GM19397 (cell line): Measurements from ENCODE around the gene OR4C16.

ENCODE experiments used
- ATAC-seq: cut with Tn5 transposase; IDR thresholded peaks from one replicate; pipeline ENCODE4 v1.9.1; 2021; ENCODE audit warnings: mild to moderate bottlenecking, moderate library complexity; ENCODE audit not compliant: unreplicated experiment

The OR4C16 gene

GRCh38 chr11:55571828-55572227 lies at the start of gene OR4C16:
OR4C16 (plus strand) TSS chr11:55572128; CDS start chr11:55572128, 0 bp downstream.
- ATAC-seq, result no peak

GRCh38 chr11:55554169-55554568 lies 17.8 kb upstream of the OR4C16 start, which contains the start of gene OR4C15:
OR4C15 (plus strand) TSS chr11:55554469; CDS start chr11:55554469, 0 bp downstream.
- no peak for ATAC-seq

GRCh38 chr11:55572548-55572947 lies 620 bp downstream of the OR4C16 start:
- ATAC-seq, result no peak

- ATAC-seq, result no peak
Measured at GRCh38 chr11:55607545-55607944, 35.6 kb downstream of the OR4C16 start, which contains the start of gene OR4C11. OR4C11 (minus strand) TSS chr11:55607645; CDS start chr11:55604373, 3,272 bp downstream.
